Choroid plexus epithelial cell (primary cell): ENCODE data around the gene CRELD2.
A peak's percentile ranks its signal among the peaks of the same experiment; 100 is the strongest.

Source experiments
- DNase-seq: peaks from one replicate; pipeline ENCODE4 v3.0.0-alpha.2; 2010; ENCODE audit warnings: low read depth
- H3K4me3 ChIP-seq: 2 replicates; pipeline ENCODE4 v1.5.1; 2011; ENCODE audit warnings: low read depth, mild to moderate bottlenecking, control low read depth, low read length, moderate library complexity
- TF ChIP-seq, protein P1 (sequence below): conservative IDR thresholded peaks from 2 replicates; pipeline ENCODE4 v1.5.1; 2011; ENCODE audit warnings: low read depth, mild to moderate bottlenecking, control low read depth, inconsistent platforms, low read length, moderate library complexity

The CRELD2 gene

DNA sequence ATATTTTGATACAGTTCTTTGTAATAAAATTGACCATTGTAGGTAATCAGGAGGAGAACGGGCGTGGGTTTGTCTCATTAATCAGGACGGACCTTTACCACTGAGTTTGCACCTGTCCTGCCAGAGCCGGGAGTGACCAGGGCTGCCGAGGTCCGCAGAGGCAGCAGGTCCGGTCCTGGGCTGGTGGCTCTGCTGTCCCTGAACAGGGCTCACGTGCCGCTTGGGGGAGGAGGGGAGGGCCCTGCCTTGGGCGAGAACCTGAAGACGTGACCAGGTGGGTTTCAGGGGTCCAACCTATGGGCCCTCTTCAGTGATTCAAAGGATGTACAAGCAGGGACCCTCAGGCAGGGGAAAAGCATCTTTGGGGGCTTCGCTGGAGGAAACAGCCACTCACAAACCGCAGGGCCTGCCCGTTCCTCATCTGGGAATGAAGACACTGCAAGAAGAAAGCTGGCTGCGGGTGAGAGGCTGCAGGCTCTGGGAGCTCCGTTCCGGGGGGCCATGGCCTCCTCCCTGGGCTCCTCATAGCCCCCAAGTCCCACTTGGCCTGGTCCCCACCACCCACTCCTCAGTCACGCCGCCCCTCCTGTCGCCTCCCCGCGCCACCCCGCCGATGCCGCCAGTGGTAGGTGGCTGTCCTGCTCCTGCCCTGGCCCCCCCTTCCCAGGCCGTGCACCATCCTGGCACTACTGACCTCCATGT, 9.2 kb downstream of the CRELD2 start:
- no peak overlapping the region for H3K4me3 ChIP-seq
- TF ChIP-seq, protein P1, sequence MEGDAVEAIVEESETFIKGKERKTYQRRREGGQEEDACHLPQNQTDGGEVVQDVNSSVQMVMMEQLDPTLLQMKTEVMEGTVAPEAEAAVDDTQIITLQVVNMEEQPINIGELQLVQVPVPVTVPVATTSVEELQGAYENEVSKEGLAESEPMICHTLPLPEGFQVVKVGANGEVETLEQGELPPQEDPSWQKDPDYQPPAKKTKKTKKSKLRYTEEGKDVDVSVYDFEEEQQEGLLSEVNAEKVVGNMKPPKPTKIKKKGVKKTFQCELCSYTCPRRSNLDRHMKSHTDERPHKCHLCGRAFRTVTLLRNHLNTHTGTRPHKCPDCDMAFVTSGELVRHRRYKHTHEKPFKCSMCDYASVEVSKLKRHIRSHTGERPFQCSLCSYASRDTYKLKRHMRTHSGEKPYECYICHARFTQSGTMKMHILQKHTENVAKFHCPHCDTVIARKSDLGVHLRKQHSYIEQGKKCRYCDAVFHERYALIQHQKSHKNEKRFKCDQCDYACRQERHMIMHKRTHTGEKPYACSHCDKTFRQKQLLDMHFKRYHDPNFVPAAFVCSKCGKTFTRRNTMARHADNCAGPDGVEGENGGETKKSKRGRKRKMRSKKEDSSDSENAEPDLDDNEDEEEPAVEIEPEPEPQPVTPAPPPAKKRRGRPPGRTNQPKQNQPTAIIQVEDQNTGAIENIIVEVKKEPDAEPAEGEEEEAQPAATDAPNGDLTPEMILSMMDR, result no peak
- DNase-seq, result no peak

DNA sequence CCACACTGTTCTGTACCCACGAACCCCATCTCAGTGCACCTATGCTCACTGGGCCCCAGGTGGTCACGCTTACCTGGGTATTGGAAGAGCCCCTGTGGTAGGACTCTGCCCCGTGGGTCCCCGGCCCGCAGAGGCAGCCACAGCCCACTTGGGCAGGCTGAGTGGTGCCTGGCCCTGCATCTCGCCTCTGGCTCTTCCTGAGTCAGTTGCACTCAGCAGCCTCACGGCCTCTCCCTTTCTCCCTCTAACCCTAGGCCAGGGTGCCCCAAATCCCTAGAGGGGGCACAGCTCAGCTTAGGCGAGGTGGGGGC, 9.7 kb downstream of the CRELD2 start:
- TF ChIP-seq, protein P1, result no peak
- no peak for DNase-seq
- H3K4me3 ChIP-seq, result no peak overlapping the region

DNA sequence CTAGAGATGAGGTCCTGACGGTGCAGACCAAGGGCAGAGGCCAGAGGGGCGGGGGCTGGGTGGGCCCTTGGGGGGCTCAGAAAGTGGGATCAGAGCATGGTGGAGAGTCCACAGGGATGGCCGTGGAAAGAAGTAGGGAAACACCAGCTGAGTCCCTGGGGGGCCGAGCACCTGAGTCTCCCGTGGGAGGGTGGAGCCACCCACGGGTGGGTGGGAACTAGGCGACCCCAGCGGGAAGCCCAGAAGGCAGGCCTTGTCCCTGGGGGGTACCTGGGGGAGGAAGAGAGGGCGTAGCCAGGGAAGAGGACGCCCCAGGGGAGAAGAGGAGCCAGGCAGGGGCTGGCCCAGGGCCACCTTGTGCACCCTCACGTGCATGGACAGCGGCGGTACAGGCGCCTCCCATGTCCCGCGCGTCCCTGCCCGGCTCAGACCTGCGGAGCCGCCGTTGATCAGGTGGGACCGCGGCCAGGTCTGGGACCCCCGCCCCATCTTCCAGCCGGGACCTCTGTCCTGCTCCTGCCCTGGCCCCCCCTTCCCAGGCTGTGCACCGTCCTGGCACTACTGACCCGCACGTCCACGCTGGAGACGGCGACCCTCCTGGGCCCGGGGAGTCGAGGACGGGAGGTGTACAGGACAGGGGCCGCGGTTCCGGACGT, 10.2 kb downstream of the CRELD2 start:
- H3K4me3 ChIP-seq, result no peak overlapping the region
- TF ChIP-seq, protein P1, result no peak
- no peak for DNase-seq

DNA sequence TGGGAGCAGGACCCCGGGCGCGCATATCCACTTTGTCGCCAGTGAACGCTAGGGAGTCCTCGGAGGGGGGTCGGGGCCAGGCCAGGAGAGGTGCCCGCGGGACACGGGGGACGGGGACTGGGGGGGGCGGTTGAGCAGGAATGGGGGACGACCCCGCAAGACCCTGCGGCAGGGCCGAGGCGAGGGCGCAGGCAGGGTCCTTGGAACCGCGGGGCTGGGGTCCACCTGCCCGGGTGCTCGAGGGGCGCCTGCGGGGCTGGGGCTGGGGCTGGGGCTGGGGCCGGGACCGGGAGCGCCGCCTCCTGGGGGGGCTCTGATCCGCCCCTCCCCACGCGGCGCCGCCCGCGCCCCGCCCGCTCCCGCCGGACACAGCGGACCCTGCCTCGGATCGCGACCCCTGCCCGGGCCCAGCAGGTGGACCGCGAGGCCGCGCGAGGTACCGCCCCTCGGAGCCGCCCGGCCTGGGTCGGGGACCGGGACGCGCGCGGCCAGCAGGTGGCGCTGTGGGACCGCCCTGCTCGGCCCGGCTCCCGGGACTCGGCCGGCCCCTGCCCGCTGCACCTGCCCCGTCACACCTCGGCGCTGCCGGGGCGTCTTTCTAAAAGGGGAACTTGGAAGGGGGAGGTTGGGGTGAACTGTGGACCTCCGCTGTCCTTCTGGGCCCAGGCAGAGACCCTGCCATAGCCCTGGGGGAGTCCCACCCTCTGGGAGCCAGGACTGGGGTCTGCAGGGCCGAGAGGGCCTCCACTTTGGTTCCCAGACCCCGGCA, 11.0 kb downstream of the CRELD2 start:
- TF ChIP-seq, protein P1, result peak; percentile 44
- no peak overlapping the region for H3K4me3 ChIP-seq
- peak; percentile 30 for DNase-seq

DNA sequence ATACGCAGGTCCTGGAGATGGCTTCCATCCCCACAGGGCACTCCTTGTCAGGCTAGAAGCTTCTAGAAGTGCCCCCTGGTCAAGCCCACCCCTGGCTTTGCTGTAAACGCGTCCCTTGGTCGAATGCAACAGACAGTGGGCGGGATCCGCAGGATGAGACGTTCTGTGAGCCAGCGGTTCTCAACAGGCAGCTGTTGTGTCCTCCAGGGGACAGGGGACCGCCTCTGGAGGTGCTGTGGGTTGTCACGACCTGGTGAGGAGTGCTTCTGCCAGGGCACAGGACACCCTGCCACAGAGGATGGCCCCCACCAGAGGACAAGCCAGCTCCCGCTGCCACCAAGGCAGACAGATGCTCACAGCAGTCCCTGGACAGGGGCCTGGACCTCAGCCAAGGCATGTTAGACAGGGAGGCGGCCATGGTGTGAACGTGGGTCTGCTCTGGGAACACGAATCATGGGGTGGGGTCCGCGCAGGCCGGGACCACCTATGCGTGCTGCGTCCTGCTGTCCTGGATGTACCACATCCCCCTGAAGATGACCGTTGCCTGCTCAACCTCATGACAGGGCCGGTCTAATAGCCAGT, 11.7 kb downstream of the CRELD2 start:
- no peak for DNase-seq
- H3K4me3 ChIP-seq, result no peak overlapping the region
- TF ChIP-seq, protein P1, result no peak

DNA sequence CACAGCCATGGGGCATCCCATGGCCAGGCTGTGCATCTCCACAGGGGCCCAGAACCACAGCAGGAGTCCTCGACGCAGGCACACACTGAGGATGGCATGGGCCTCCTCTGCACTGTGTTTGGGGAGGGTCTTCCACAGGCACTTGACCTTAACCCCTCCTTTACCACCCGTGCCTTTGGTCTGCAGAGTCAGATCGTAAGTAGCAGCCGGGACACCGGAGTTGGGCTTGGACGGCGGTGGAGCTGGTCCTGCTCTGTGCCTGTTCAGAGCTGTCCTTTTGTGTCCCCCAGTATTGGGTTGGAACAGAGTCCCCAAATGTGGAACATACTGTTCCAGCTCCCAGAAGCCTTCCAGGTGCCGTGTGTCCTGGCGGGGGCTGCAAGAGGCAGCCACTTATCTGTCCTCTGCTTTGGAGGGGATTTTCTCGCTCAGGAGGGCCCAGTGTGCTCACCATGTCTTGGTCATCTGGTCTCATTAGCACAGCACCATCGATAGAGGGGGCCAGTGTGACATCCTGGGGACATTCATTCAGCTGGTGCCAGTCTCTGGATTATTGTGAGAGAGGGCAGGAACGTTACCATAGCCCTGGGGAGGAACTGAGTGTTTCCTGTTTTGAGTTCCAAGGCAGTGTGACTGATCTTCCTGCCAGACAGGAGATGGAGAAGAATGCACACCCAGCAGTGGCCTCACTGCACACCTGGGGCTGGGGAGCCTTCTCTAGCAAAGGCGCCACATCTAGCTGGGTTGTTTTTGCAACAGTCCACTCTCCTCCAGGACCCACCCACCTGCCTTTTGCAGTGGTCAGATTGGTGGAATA, 12.4 kb downstream of the CRELD2 start:
- TF ChIP-seq, protein P1, result peak; percentile 52
- DNase-seq, result peak; percentile 51

More for the DNA sequence above, 12.4 kb downstream of the CRELD2 start:
- no peak overlapping the region for H3K4me3 ChIP-seq
